Glomerular visceral epithelial cell (primary cell): ENCODE measurements around the gene AGPAT3.

ENCODE experiments used
- DNase-seq: peaks from one replicate; pipeline ENCODE4 v3.0.0-alpha.2; 2016; ENCODE audit errors: extremely low spot score

AGPAT3 gene

DNA sequence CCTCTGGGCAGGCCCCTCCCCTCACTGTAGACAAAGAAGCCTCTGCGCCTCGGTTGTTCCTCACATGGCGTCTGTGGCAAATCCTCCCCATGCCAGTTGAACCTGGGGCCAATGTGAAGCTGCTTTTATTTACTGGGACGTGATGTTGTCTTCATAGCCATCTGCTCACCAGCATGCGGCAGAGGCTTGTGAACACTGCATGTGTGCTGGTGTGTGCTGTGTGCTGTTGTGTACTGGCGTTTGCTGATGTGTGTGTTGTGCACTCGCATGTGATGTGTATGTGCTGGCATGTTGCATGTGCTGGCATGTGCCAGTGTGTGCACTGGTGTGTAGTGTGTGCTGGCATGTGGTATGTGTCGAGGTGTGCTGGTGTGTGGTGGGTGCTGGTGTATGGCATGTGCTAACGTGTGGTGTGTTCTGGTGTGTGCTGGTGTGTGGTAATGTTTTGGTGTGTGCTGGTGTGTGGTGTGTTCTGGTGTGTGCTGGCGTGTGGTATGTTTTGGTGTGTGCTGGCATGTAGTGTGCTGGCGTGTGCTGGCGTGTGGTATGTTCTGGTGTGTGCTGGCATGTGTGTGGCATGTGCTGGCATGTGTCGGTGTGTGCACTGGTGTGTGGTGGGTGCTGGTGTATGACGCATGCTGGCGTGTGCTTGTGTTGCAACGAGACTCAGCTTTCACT is 109.9 kb downstream of the AGPAT3 start:
- no peak for DNase-seq

- DNase-seq = peak; percentile 68
Measured at GRCh38 chr21:43975469-43976098, 110.6 kb downstream of the AGPAT3 start.

DNA sequence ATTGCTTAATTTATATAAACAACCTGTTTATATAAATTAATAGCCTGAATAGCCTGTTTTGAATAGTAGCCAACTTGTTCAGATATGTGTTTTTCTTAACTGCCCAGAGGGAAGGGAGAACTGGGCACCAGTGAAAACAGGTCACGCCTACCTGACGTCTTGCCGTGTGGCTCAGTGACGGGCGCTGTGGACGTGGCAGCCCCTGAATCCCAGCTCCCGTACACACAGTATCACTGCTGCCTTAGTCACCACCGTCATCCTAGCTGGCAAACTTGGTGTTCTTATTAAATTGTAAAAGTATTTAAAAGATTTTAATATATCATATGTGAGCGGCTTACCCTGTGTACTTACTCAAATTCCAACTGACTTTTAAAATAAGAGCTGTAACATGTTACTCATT is 111.6 kb downstream of the AGPAT3 start:
- DNase-seq = no peak

- DNase-seq = no peak
Measured at GRCh38 chr21:43978060-43978459, 113.0 kb downstream of the AGPAT3 start.

DNA sequence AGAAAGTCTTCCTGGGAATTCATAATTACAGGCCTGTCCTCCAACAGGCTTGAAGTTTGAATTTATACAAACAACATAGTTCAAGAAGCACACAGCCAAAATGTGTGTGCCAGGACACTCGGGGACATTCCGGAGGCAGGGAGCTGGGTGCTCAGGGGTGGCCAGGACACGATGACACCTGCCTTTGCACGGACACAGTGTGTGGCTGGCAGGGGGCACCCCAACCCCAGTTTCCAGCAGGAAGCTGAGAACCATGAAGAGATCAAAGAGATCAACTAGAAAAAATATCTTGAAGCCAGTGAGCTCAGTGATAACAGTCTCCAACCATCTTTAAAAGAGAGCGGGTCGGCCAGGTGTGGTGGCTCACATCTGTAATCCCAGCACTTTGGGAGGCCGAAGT is 114.6 kb downstream of the AGPAT3 start:
- no peak for DNase-seq

DNA sequence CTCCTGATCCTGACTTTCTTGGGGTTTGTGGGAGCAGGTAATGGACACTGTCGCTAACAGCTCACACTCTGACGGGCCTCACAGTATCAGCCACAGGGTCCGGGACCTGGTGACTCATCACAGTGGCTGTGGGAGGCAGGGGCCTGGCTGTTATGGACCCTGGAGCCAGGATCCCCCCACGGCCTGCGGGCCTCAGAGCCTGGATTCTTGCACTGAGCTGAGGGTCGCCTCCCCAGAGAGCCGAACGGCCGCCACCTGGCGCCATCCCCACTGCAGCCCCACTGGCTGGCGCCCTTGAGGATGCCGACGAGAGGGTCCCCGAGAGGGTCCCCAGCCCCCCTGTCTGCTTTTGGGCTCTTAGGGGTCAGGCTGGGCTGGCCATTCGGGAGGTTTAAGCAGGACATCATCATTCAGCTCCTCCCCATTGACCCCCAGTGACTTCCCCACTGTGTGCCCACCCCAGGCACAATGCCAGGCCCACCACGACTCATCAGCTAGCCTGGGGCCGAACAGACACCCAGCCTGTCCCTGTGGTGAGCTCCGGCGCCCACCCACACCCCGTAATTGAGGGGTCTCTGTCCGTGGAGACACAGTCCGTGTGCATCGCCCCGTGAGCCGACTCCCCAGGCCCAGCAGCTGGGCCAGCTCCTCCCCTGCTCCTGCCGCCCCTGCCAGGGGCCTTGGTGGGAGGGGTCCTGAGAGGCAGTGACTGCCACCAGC is 116.3 kb downstream of the AGPAT3 start:
- DNase-seq = no peak

DNA sequence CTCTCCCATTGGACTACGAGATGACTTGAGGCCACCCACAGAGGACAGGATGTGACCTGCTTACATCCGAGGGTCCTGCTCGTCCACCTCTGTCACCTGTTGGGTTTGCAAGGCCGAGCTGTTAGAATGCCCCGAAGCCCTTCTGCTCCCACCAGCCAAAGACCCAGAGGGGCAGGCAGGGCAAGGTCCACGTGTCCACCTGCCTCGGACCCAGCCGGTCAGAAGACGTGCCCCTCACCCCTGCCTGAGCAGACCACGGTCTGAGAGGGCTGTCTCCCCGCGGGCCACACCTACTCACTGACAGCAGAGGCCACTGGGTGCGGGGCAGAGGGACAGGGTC is 116.8 kb downstream of the AGPAT3 start:
- no peak for DNase-seq

DNA sequence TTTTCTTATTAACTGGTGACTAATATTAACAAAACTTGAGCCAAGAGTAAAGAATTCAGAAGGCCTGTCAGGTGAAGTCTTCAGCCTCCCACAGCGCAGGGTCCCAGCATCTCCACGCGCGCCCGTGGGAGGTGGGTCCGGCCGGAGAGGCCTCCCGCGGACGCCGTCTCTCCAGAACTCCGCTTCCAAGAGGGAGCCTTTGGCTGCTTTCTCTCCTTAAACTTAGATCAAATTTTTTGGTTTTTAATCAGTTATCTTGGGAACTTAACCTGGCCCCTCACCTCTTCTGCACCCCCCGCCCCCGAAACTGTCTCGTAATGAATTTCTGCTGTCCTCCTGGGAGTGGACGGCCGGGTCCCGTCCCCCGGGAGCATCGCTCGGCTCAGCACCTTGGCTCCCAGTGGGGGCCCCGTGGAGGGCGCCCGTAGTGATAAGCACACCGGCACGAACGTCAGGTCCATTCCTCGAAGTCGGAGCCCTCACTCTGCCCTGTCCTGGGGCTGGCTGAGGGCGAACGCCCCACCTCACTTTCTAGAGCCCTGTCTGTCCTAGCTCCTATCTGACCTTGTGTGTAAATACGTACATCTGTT is 117.6 kb downstream of the AGPAT3 start:
- DNase-seq = no peak

DNA sequence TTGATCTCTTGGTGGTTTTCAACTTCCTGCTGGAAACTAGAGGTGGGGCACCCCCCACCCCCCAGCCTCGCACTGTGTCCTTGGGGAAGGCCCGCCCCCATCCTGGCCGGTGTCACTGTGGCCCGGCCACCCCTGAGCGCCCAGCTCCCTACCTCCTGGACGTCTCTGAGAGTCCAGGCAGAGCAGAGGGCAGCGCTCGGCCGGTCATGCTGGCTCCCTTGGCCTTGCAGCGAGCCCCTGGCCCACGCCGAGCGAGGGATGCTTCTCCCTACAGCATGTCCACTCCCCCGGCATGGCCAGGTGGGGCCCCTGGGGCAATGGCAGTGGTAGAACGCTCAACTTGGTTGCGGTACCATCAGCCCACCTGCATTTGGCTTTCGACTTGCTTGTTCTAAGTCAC is 118.4 kb downstream of the AGPAT3 start:
- DNase-seq = no peak

- DNase-seq = no peak
Measured at GRCh38 chr21:43983860-43984420, 118.9 kb downstream of the AGPAT3 start.

GRCh38 chr21:43984905-43985689 is 120.1 kb downstream of the AGPAT3 start:
- no peak for DNase-seq

GRCh38 chr21:43985690-43986251 is 120.7 kb downstream of the AGPAT3 start:
- DNase-seq = no peak

GRCh38 chr21:43986544-43987451 is 121.8 kb downstream of the AGPAT3 start:
- DNase-seq = no peak

- no peak for DNase-seq
Measured at GRCh38 chr21:43987509-43987908, 122.5 kb downstream of the AGPAT3 start.

DNA sequence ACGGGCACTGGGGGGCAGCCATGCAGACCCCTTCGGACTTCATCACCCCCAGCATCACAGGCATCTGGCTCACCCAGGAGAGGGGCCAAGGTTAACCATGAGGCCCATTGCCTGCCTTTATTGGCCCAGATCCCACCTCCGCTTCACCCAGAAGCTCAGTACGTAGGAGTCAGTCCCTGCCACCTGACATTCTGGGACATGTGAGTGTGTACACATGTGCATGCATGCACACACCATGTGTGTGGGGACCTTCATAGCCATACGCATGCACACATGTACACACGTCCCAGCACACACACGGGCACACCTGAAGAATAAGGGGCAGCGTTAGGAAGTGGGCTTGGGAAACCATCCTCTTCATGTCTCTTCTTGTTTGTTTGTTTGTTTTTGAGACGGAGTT is 123.0 kb downstream of the AGPAT3 start:
- no peak for DNase-seq

DNA sequence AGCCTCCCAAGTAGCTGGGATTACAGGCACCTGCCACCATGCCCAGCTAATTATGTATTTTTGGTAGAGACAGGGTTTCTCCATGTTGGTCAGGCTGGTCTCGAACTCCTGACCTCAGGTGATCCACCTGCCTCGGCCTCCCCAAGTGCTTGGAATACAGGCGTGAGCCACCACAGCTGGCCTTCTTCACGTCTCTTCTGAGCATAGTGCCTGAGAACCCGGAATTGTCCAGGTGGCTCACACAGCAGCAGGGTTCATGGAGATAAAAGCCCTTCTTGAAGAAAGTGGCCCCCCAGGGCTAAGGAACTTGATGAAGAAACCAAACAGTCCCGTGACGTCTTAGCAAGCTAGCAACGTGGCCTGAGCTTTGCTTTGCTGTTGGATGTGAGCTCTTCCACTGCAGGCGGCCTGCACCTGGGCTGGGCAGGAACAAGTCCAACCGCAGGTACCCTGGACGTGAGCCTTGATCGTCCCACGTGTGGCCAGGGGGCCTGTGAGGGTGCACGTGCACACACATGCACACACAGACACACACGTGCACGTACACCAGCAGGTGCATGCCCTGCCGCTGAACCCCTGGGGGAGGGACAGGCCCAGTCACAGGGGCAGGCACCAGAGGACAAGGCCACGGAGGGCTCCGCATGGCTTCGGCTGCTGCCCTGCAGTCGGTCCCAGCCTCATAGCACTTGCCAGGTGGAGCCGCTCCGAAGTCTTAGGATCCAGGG is 123.6 kb downstream of the AGPAT3 start:
- no peak for DNase-seq

DNA sequence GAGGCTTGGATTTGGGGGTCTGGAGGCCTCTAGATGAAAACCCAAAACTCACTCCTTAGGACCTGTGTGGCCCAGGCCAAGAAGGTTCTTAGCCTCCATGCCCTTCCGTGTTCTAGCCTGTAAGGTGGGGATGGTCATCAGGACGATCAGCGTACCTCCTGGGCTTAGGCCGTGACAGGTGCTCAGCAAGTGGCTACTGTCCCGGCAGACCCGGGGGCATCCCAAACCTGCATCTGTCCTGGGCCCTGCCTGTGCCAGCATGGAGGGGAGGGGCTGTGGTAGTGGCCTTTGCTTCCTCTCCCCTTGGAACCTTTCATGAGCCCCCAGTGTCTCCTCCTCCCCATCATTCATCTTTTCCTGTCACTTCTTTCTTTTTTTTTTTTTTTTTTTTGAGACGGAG is 124.4 kb downstream of the AGPAT3 start:
- no peak for DNase-seq

DNA sequence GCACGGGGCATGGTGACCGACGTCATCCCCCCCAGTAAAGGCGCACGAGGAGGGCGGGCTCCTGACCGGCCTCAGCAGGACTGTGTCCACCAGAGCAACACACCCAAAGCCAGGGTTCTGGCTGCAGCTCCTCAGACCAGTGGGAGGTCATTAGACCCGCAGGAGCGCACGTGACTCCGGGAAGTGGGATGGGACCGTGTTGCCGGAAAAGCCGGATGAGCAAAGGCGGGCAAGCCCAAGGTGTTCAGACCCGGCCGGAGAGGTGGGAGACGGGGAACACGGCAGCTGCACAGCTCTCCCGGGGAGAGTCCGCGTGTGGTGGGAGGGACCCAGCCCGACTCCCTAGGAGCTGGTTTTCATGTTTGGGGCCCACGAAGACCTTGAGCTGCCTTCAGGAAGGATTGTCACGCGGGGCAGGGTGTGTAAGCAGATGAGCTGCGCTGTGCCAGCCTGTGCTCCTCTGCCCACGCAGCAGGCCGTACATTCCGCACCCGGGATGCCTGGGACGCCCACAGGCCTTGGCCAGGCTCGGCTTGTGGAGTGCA is 126.5 kb downstream of the AGPAT3 start:
- no peak for DNase-seq

DNA sequence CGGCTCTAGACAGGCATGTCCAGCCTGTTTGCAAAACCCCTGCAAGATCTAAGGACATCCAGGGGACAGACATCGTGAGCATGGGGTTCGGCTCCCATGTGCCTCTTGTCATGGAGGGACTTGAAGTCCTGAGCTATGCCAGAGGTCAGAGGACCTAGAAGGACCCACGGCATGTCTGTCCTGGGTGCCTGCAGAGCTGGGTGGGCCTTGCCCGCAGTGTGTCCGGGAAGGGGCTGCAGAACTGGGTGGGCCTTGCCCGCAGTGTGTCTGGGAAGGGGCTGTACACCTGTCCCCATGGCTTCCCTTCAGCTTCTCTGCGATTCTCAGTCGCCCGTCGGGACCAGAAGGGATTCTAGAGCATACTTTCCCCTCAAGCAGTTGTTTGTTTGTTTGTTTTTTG is 127.1 kb downstream of the AGPAT3 start:
- no peak for DNase-seq
